Fibroblast of skin of abdomen (primary cell): ENCODE measurements around the gene SEMA4F.

Source experiments
- DNase-seq: peaks from one replicate; pipeline ENCODE4 v3.0.0-alpha.2; 2013

SEMA4F gene

GRCh38 chr2:74670263-74670662 lies 16.2 kb downstream of the SEMA4F start:
- no peak for DNase-seq

- peak; percentile 46 for DNase-seq
These were observed 17.4 kb downstream of the SEMA4F start for GRCh38 chr2:74671479-74671878.

GRCh38 chr2:74673826-74674528 lies 19.9 kb downstream of the SEMA4F start:
- DNase-seq, result no peak

GRCh38 chr2:74675090-74675489 lies 21.0 kb downstream of the SEMA4F start:
- no peak for DNase-seq

GRCh38 chr2:74676331-74676730 lies 22.3 kb downstream of the SEMA4F start:
- no peak for DNase-seq

GRCh38 chr2:74679615-74680014 lies 25.6 kb downstream of the SEMA4F start:
- no peak for DNase-seq

- DNase-seq, result no peak
These were observed 28.5 kb downstream of the SEMA4F start for GRCh38 chr2:74682501-74682900.

GRCh38 chr2:74685408-74685807 lies 31.4 kb downstream of the SEMA4F start:
- no peak for DNase-seq

- no peak for DNase-seq
These were observed 34.8 kb downstream of the SEMA4F start for GRCh38 chr2:74688881-74689280.

- no peak for DNase-seq
These were observed 35.6 kb downstream of the SEMA4F start for GRCh38 chr2:74689671-74690070.

- DNase-seq, result peak; percentile 56
These were observed 36.5 kb downstream of the SEMA4F start for GRCh38 chr2:74690571-74690970.

GRCh38 chr2:74691929-74692328 lies 37.9 kb downstream of the SEMA4F start:
- no peak for DNase-seq

- no peak for DNase-seq
These were observed 39.2 kb downstream of the SEMA4F start for GRCh38 chr2:74693213-74693612.

- DNase-seq, result no peak
These were observed 39.6 kb downstream of the SEMA4F start for GRCh38 chr2:74693668-74694067.

- no peak for DNase-seq
These were observed 40.2 kb downstream of the SEMA4F start for GRCh38 chr2:74694281-74694680.

- DNase-seq, result no peak
These were observed 41.6 kb downstream of the SEMA4F start for GRCh38 chr2:74695663-74696062.

GRCh38 chr2:74696829-74697228 lies 42.8 kb downstream of the SEMA4F start:
- peak; percentile 53 for DNase-seq

GRCh38 chr2:74700643-74701372 lies 46.8 kb downstream of the SEMA4F start:
- DNase-seq, result no peak

- DNase-seq, result no peak
These were observed 48.1 kb downstream of the SEMA4F start for GRCh38 chr2:74702001-74702715.

- DNase-seq, result no peak
These were observed 49.3 kb downstream of the SEMA4F start for GRCh38 chr2:74703373-74703772.

- DNase-seq, result no peak
These were observed 50.2 kb downstream of the SEMA4F start for GRCh38 chr2:74704216-74704615.

GRCh38 chr2:74706741-74707140 lies 52.7 kb downstream of the SEMA4F start:
- DNase-seq, result no peak

- no peak for DNase-seq
These were observed 53.8 kb downstream of the SEMA4F start for GRCh38 chr2:74707837-74708236.

GRCh38 chr2:74708296-74708695 lies 54.2 kb downstream of the SEMA4F start:
- no peak for DNase-seq
